GM18909 (cell line): Measurements from ENCODE around the gene FOS.

Experiments
- ATAC-seq: cut with Tn5 transposase; IDR thresholded peaks from one replicate; pipeline ENCODE4 v1.9.1; 2021; ENCODE audit warnings: mild to moderate bottlenecking; ENCODE audit not compliant: unreplicated experiment, poor library complexity

Gene FOS

DNA sequence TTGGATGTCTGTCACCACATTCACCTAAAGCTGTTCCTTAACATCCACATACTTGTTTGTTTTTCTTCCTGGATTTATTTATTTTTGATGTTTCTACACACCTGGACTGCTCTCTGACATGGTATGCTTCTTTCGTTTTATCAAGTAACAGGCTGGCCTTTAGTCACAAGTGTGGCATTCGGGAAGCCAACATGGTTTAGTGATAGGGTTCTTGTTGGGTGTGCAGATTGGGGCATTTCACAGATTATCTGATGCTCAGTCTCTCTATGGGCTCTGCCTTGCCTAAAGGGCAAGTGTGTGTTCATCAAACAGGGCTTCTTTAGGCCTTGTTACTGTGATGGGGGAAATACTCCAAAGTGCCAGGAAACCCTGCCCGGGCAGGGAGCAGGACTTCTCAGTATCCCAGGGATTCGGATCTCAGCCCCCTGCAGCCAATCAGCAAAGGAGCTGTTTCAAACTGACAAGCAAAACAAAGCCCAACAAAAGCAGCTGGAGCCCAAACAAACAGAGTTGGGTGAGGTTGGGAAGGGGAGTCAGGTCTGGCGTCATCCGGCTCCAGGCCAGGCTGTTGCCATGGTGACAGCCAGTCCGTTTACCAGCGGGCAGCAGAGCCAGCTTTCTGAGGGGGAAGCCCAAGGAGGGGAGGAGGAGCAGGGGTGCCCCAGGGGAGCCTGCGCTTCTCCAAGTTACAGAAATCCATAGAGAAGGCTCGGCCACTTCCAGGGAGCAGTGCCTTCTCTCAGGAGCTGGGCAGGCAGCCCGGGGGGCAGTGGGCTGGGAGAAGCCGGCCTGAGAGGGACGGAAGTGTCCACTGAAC lies 31.9 kb downstream of the FOS start:
- ATAC-seq = no peak

DNA sequence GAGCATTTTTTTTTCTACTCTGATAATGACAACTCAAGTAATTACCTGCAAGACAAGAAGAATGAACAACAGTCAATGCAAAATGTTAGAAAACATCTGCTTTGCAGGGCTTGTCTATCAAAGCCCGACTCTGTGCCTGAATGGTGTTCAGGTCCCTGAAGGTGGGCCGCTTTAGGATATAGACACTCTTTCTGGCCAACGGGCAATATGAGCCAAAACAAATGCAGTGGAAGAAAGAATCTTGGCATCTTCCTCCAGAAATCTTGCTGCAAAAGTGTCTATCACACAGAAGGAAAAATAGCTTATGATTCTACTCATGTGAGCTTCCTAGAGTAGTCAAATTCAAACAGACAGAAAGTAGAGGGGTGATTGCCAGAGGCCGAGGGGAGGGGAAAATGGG lies 32.7 kb downstream of the FOS start:
- no peak for ATAC-seq

DNA sequence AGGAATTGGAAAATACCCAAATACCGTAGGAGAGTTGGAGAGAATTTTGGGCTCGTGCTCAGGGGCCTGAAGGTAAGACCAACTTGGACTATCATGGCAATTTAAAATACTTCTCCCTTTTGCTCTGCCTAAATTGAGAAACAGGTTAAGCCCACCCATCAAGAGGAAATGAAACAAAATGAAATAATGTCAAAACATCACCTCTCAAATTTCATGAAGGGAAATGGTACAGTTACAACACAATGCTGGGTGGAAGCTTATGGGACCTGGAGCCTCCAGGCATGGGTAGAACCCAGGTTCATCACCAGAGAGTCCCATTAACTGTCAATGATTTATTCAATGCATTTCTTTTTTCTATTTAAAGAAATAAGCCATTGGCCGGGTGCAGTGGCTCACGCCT lies 33.7 kb downstream of the FOS start:
- ATAC-seq = no peak

DNA sequence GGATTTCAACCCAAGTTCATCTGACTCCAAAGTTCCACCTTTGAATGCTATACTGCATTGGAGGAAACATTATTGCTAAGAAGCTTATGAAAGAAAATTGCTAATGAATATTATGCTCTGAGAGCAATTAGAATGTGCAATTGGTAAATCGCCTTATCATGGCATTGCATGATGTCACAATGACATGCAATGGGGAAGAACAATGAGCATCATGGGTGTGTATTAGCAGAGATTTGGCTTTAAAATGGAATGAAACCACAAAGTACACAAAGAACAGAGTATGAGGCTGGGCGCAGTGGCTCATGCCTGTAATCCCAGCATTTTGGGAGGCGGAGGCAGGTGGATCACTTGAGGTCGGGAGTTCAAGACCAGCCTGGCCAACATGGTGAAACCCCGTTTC lies 34.7 kb downstream of the FOS start:
- no peak for ATAC-seq

DNA sequence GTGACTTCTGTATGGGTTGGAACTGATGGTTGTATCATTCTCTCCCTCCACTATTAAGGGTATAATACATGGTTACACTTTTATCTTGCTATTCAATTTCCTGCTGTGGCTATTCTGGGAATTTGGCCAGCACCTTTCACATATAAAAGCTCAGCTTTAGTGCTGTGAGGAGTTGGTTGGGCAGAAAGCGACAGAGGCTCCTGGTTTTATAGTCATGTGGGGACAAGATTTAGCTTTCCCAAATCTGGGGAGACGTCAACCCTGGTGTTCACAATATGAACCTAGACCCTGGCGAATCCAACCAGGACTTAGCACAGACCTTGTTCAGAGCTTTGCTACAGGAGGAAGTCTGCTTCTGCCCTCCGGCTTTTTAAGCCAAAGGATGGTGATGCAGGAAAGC lies 36.5 kb downstream of the FOS start:
- ATAC-seq = no peak

DNA sequence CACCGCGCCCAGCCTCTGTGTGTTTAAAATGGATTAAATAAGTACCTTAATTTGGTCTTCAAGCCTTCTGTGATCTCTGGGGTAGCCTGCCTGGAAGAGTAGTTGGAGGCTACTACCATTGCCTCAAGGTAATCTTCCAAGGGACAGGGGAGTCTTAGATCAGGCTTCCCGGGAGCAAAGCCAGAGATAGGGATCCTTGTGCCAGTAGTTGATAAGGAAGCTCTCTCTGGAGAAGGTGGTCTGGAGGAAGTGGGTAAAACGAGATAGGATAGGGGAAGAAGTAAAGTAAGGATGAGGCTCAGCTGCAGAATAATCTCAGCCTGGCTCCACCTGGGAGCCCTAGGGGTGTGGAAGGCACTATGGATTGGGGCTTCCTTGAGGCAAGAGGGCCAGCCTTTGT lies 38.5 kb downstream of the FOS start:
- ATAC-seq = no peak

DNA sequence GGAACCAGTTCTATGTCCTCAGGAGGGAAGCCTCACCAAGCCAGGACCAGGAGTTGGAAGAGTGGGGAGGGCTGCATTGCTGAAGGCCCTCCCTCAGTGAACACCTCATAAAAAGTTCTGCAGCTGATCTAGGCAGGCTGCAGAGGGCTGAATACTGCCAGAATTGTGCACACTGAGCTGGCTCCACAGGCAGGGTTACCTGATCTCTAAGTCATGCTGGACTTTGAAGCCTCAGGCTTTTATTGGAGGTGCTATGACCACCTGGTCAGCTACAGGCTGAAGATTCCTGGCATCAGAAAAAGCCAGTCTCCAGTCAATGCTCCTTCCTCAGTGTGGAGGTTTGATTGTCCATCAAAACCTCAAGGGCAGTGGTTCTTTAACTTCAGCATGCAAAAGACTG lies 39.7 kb downstream of the FOS start:
- no peak for ATAC-seq

DNA sequence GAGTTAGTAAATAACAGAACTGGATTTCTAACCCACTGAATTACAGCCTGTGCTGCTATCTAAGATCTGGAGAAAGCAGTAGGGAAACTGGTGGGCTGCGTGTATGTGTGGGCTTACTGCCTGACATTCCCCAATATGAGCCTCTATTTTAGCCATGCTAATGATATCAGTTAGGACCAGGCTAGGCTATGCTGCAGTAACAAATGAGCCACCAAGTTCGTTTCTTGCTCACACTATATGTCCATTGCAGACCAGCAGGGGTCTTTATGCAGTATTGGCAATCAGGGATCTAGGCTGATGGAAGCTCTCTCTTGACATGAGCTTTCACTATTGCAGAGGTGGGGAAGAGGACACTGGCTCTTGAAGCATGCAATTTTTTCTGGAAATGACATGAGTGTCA lies 40.4 kb downstream of the FOS start:
- ATAC-seq = no peak

DNA sequence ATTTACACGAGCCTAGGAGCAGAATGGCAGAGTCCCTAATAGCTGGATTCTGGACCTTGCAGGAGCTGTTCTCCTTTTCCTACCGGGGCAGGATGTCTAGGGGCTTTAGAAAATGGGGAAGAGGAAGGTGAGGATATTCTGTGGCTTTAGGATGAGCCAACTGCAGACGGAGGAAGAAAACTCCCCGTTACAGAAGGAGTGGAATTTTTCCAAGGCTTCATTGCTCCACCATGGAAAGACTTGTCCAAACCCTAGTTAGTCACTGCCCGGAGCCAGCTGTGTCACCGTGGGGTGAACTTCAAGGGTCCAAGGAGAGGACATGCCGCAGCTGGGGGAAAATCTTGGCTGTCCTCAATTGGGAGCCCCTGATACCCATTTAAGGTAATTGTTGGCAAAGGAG lies 41.6 kb downstream of the FOS start:
- no peak for ATAC-seq

DNA sequence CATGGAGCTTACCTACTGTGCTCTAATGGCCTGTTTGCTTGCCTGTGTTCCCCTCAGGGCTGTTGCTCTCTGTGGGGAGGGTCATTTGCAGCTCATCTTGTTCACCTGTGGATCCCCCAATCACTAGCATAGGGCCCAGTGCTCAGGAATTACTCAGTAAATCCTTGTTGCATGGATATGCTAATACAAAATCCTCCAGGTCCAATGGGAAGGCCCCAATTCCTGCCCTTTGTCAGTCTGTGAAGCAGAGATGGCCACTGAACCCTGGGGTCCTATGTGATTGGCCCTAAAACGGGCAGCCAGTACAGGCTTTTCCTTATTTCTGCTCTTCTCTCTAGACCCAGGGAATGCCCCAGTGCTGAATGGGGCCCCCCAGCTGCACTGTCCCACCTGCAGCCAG lies 44.1 kb downstream of the FOS start:
- no peak for ATAC-seq

DNA sequence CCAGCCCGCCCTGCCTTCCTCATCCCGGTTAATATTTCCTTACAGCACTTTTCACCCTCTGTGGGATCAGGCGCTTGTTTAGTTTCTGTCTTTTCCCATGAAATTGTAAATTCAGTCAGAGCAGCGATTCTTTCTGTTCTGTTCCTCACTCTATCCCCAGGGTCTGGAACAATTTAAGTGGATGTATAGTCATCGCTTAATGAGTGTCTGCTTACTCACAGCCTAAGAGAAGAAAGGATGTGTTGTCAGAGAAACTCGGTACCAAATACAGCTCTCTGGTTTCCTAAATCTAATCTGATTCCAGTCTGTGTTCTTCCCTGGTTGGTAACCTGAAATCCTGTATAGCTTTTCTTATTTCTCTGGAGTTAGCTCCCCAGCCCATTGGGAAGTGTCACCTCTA lies 44.9 kb downstream of the FOS start:
- ATAC-seq = no peak

DNA sequence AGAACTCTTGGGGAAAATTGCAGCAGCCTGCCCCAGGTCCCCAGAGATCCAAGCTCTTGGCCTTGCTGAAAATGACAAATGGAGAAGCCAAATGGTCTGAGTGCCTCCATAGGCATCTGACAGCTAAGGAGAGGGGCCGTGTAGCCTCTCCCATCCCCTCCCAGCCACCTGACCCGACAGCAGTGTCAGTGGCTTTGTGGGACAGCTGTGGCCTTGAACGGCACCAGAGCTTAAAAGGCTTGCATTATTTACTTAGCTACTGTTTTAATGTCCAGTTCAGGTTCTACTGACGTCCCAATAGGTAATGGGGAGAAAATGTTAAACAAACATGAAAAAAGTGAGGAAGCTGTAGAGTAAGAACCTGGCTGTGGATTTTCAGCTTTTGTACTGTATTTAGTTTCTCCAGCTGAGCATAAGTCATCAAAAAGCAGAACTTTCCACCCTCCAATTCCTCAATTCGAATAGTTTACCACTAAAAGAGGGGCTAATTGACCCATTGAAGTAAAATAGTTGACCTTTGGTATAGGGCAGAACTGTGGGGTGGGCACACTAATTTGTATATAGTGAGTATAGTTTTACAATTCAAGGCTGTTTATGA lies 50.0 kb downstream of the FOS start:
- no peak for ATAC-seq

DNA sequence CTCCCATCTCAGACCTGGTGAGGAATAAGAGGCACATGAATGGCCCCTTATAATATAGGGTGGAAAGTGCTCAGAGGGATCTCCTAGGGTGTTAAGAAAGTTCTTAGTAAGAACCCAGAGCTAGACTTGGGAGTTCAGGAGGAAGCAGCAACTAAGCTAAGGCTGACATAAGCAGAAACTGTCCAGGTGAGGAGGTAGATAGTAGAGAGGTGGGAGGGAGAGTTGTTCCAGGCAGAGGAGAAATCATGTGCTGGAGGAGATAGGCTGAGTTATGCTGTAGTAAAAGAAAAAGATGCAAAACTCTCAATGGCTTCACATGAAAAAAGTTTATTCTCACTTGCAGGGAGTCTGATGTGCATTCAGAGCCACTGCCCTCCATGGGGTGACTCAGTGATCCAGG lies 50.7 kb downstream of the FOS start:
- ATAC-seq = no peak

DNA sequence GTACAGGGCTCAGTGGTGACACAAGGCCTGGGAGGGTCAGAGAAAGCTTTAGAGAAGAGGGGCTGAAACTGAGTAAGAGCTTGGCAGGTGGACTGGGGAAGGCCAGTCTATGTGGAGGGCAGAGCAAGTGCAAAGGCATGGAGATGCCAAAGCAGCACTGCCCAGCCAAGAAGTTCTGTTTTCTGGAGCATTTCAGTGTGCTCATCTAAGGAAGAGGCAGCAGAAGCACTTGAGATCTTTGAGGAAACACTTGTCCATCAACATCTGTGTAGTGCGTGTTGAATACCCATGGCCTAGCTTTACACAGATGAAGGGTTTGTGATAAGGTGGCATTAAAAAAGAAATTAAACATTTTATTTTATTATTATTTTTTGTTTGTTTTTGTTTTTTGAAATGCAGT lies 52.8 kb downstream of the FOS start:
- ATAC-seq = no peak
